Activated CD4-positive, alpha-beta T cell treated with anti-CD3 and anti-CD28 coated beads, Interleukin-2, amount 10 ng/mL, durations not matched to agents 7 days and 5 days (primary cell): Measurements from ENCODE around the gene ZC3H11A. TPM values are rescaled to one million over a fixed set of nuclear protein-coding genes. Genes with fewer than 3 reads are reported as not detected.
"Not testable (repeated sequence)": the region's sequence is repeated elsewhere in the genome, so short reads cannot be mapped to it uniquely, and the experiment has no call there.

Source experiments
- CTCF ChIA-PET: fragments of 350-600 bp; sonication (Branson Sonifier 250); formaldehyde crosslinking; loops from one replicate; lab custom pipeline; 2021; ENCODE audit warnings: antibody characterized with exemption; lab: Charles Lee
- POLR2A ChIA-PET: fragments of 350-600 bp; sonication (Branson Sonifier 250); formaldehyde crosslinking; loops from one replicate; lab custom pipeline; 2021; ENCODE audit warnings: antibody characterized with exemption; lab: Charles Lee
- DNase-seq: peaks from one replicate; pipeline ENCODE4 v3.0.0-alpha.2; 2020
- H3K27ac Mint-ChIP-seq: one replicate; pipeline ENCODE4 v1.8.0; 2021; ENCODE audit warnings: mild to moderate bottlenecking, moderate library complexity, mixed read lengths
- H3K27me3 Mint-ChIP-seq: one replicate; pipeline ENCODE4 v1.8.0; 2021; ENCODE audit warnings: mixed read lengths
- H3K36me3 Mint-ChIP-seq: one replicate; pipeline ENCODE4 v1.8.0; 2021; ENCODE audit warnings: low read depth, mixed read lengths
- H3K4me1 Mint-ChIP-seq: one replicate; pipeline ENCODE4 v1.8.0; 2021; ENCODE audit warnings: mixed read lengths
- H3K4me3 Mint-ChIP-seq: one replicate; pipeline ENCODE4 v1.8.0; 2021; ENCODE audit warnings: mild to moderate bottlenecking, moderate library complexity, mixed read lengths
- H3K9me3 Mint-ChIP-seq: one replicate; pipeline ENCODE4 v1.8.0; 2021; ENCODE audit warnings: mixed read lengths
- total RNA-seq, 2 experiments: library from RNA; stranded (reverse); gene quantifications; one replicate each; pipeline ENCODE4 v1.2.3, GENCODE V29; 2021

Gene ZC3H11A
- total RNA-seq, 2 experiments from 2014 or later = 83.6 to 97.8 TPM

DNA sequence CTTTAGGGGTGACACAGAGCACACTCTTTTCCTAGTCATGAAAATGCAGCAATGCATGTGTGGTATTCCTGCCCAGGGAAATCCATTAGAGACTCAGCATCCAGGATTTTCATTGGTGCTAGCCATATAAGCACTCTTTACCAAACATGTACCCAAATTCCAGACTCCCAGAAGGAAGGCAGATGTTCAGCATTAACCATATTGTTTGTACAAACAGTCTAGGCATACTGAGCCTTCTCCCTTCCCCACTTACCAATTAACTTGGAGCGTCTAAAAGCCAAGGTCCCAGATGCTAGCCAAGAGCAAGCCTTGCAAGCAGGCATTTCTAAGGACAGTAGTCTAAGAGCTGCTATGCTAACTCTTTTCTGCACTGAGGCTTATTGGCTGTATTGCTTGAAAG, 27.9 kb downstream of the ZC3H11A start:
- Mint-ChIP-seq H3K4me1 (peaks cover 15% of the 10 kb centered on the region), H3K27me3 (no peaks in the 10 kb centered on the region), H3K9me3 (no peaks in the 10 kb centered on the region), H3K36me3 (peaks cover 59% of the 10 kb centered on the region), H3K4me3 (no peak overlapping the region), H3K27ac (no peak overlapping the region)
- POLR2A ChIA-PET = interaction anchor here (0.6 kb wide), 1 partner anchor 58 kb away, joined by 3 read pairs; no protein-coding TSS in a partner anchor
- CTCF ChIA-PET = interaction anchor here (0.8 to 1.0 kb wide), 2 partner anchors 10 to 13 kb away, joined by 3 read pairs; no protein-coding TSS in a partner anchor
- no peak for DNase-seq

DNA sequence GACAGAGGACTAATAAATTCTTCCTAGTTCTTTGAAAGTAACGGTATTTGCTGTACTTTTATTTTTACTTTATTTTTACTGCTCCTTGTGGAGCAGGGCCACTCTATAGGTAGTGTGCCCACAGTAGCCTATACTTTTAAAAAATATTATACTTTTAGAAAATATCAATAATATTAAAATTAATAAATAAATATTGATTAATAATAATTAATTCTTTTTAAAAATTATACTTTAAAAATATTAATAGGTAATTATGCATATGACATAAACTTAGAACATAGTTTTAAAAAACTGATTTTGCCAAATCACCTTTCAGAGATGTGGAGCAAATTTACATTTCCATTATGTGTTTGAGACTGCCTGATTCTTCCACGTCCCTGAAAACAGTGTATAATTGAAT, 30.8 kb downstream of the ZC3H11A start:
- H3K36me3 Mint-ChIP-seq = peaks cover 65% of the 10 kb centered on the region
- ChIA-PET CTCF (interaction anchor here (0.7 kb wide), 1 partner anchor 836 kb away, joined by 3 read pairs; no protein-coding TSS in a partner anchor), POLR2A (no interaction called here)
- no peaks in the 10 kb centered on the region for H3K9me3 Mint-ChIP-seq
- no peak for DNase-seq
- peaks cover 15% of the 10 kb centered on the region for H3K4me1 Mint-ChIP-seq
- no peaks in the 10 kb centered on the region for H3K27me3 Mint-ChIP-seq
- H3K4me3 Mint-ChIP-seq = no peak overlapping the region
- H3K27ac Mint-ChIP-seq = no peak overlapping the region

DNA sequence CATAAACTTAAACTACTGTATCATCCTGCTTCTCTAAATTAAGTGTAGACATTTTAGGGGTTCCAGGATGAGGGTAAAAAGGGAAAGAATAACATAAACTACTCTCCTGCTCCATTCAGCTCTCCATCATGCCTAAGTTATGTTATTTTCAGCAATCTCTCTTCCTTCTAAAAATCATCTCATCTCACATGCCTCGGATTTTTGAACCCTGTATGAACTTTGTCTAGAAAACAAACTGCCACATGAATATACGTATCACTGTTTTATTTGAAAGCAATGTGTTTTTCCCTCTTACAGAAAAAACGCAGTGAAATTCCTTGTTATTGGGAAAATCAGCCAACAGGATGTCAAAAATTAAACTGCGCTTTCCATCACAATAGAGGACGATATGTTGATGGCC, 32.6 kb downstream of the ZC3H11A start:
- H3K27ac Mint-ChIP-seq = no peak overlapping the region
- POLR2A ChIA-PET = no interaction called here

DNA sequence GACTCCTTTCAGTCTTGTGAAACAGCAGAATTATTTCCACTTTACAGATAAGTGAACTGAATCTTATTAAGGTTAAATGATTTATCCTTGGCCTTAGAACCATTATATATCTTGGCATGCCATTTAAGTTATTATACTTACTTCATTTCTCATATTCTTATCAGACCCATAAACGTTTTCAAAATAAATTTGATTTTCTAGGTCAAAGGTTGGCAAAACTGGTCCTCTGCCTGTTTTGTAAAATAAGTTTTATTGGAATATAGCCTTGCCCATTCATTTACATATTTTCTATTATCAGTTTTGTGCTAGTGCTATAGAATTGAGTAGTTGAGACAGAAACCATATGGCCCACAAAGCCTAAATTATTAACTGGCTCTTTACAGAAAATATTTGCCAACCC, 33.1 kb downstream of the ZC3H11A start:
- Mint-ChIP-seq H3K4me1 (peaks cover 11% of the 10 kb centered on the region), H3K9me3 (no peaks in the 10 kb centered on the region), H3K27me3 (no peaks in the 10 kb centered on the region), H3K36me3 (peaks cover 60% of the 10 kb centered on the region), H3K27ac (no peak overlapping the region), H3K4me3 (no peak overlapping the region)
- no peak for DNase-seq
- POLR2A ChIA-PET = no interaction called here
- CTCF ChIA-PET = no interaction called here

More for the DNA sequence above, 32.6 kb downstream of the ZC3H11A start:
- peaks cover 11% of the 10 kb centered on the region for H3K4me1 Mint-ChIP-seq
- CTCF ChIA-PET = interaction anchor here (1.6 kb wide), 1 partner anchor 17 kb away, joined by 5 read pairs; no protein-coding TSS in a partner anchor
- no peaks in the 10 kb centered on the region for H3K9me3 Mint-ChIP-seq
- peaks cover 59% of the 10 kb centered on the region for H3K36me3 Mint-ChIP-seq
- H3K4me3 Mint-ChIP-seq = no peak overlapping the region
- no peak for DNase-seq
- no peaks in the 10 kb centered on the region for H3K27me3 Mint-ChIP-seq

DNA sequence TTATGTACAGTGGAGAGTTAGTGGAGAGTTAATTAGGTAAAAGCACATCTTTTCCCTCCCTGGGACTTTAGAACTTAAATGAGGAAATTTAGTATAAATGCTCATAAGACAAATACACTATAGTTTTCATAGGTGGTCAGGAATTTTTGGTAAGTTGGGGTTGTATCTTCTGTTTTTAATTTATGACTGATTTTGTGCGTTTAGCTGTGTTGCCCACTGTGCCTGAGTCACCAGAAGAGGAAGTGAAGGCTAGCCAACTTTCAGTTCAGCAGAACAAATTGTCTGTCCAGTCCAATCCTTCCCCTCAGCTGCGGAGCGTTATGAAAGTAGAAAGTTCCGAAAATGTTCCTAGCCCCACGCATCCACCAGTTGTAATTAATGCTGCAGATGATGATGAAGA, 33.8 kb downstream of the ZC3H11A start:
- H3K36me3 Mint-ChIP-seq = peaks cover 61% of the 10 kb centered on the region
- peaks cover 10% of the 10 kb centered on the region for H3K4me1 Mint-ChIP-seq
- H3K27ac Mint-ChIP-seq, POLR2A ChIA-PET, H3K9me3 Mint-ChIP-seq, CTCF ChIA-PET, H3K4me3 Mint-ChIP-seq, H3K27me3 Mint-ChIP-seq, DNase-seq: not testable (repeated sequence)

DNA sequence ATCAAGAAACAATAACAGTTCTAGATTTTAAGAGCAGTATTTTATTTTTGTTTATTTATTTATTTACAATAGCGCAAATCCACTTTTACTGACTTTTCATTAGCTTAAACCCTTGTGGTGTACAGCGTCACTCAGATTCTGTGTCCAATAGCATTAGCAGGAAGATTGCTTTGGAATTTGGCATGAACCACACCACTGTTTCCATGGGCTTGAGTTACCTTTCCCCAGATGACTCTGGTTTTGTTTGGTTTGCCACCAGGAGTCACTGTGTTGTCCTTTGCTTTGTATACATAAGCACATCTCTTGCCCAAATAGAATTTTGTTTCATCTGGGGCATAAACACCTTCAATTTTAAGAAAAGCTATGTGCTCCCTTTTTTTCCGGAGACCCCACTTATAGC, 40.1 kb downstream of the ZC3H11A start:
- H3K27me3 Mint-ChIP-seq = no peaks in the 10 kb centered on the region
- no peaks in the 10 kb centered on the region for H3K4me1 Mint-ChIP-seq
- H3K27ac Mint-ChIP-seq = no peak overlapping the region
- DNase-seq = no peak
- H3K36me3 Mint-ChIP-seq = peaks cover 52% of the 10 kb centered on the region
- ChIA-PET POLR2A (no interaction called here), CTCF (interaction anchor here (0.9 to 1.3 kb wide), 3 partner anchors 13 to 23 kb away, joined by 3 to 5 read pairs (median 4); no protein-coding TSS in a partner anchor)
- no peaks in the 10 kb centered on the region for H3K9me3 Mint-ChIP-seq
- H3K4me3 Mint-ChIP-seq = no peak overlapping the region

DNA sequence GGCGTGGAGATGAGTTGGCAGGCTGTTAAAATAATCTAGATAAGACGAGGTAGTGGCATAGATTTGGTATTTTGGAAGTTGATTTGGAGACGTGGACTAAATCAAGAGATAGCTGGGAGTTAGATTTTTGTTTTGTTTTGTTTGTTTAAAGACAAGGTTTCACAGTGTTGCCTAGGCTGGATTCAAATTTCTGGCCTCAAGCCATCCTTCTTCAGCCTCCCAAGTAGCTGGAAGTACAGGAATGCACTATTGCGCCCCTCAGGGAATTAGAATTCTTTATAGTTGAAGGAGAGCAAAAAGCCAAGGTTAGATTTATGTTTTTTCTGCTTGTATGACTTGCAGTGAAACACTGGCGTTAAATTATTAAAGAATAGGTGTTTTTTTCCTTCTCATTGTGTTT, 43.7 kb downstream of the ZC3H11A start:
- H3K4me1 Mint-ChIP-seq = no peaks in the 10 kb centered on the region
- CTCF ChIA-PET = no interaction called here

DNA sequence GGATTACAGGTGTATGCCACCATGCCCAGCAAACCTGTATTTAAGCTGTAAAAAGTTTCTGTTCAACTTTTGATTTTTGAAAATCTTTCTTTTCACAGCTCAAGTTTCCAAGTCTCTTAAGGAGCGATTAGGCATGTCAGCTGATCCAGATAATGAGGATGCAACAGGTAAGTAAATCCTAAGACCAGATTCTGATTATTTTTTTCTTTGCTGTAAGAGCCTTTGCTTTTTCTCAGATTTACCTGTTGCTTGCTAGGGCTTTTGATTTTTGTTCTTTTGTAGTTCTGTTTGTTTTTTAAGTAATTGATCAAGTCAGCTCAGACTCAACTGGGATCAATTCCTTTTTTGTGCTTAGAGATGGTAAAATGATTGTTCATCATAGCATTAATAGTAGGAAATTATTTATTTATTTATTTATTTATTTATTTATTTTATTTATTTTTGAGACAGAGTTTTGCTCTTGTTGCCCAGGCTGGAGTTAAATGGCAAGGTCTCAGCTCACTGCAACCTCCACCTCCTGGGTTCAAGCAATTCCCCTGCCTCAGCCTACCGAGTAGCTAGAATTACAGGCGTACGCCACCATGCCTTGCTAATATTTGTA, 44.9 kb downstream of the ZC3H11A start:
- no peaks in the 10 kb centered on the region for H3K4me1 Mint-ChIP-seq
- H3K4me3 Mint-ChIP-seq = no peak overlapping the region
- H3K27me3 Mint-ChIP-seq = no peaks in the 10 kb centered on the region
- no peaks in the 10 kb centered on the region for H3K9me3 Mint-ChIP-seq
- H3K36me3 Mint-ChIP-seq = peaks cover 61% of the 10 kb centered on the region
- no peak for DNase-seq
- ChIA-PET CTCF (interaction anchor here (1.2 kb wide), 1 partner anchor 9 kb away, joined by 3 read pairs; no protein-coding TSS in a partner anchor), POLR2A (no interaction called here)
- H3K27ac Mint-ChIP-seq = no peak overlapping the region

More for the DNA sequence above, 43.7 kb downstream of the ZC3H11A start:
- Mint-ChIP-seq H3K4me3 (no peak overlapping the region), H3K27me3 (no peaks in the 10 kb centered on the region), H3K9me3 (no peaks in the 10 kb centered on the region), H3K27ac (no peak overlapping the region), H3K36me3 (peaks cover 62% of the 10 kb centered on the region)
- DNase-seq = no peak
- POLR2A ChIA-PET = no interaction called here

DNA sequence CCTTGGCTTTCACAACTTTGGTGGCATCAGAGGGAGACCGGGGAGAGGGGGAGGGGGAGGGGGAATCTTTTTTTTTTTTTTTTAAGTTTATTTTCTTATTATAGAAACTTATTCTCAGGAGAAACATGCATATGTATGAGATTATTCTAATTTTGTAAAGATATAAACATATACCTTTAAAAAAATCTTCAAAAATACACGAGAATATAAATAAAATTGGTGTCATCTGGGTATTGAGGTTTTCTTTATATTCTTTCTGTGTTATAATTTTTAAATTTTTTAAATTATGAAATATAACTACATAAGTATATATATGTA, 47.1 kb downstream of the ZC3H11A start:
- Mint-ChIP-seq H3K27ac (no peak overlapping the region), H3K4me1 (no peaks in the 10 kb centered on the region), H3K36me3 (peaks cover 63% of the 10 kb centered on the region), H3K4me3 (no peak overlapping the region), H3K9me3 (no peaks in the 10 kb centered on the region), H3K27me3 (no peaks in the 10 kb centered on the region)
- DNase-seq = no peak
- POLR2A ChIA-PET = no interaction called here
- CTCF ChIA-PET = no interaction called here

DNA sequence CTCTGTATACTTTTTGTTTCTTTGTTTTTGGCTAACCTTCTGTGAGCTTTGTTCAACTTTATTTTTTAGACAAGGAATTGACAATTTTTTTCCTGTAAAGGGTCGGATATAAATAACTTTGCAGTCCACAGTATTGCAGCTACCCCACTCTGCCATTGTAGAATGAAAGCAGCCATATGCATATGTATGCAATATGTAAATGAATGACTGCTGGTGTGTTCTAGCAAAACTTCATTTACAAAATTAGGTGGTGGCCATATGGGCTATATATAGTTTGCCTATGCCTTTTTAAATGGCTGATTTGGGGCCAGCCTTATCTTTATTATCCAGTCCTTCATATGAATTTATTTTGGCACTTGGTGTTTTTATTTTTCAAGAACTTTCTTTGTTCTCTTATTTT, 48.0 kb downstream of the ZC3H11A start:
- no peak for DNase-seq
- Mint-ChIP-seq H3K27ac (no peak overlapping the region), H3K4me3 (no peak overlapping the region), H3K27me3 (no peaks in the 10 kb centered on the region), H3K4me1 (no peaks in the 10 kb centered on the region), H3K36me3 (peaks cover 61% of the 10 kb centered on the region), H3K9me3 (no peaks in the 10 kb centered on the region)
- POLR2A ChIA-PET = interaction anchor here (0.6 kb wide), 1 partner anchor 735 kb away, joined by 3 read pairs; no protein-coding TSS in a partner anchor
- CTCF ChIA-PET = no interaction called here

Other genes starting within 250 kb of the ZC3H11A start
- gene ATP2B4, start 168.8 kb upstream of the ZC3H11A start, total RNA-seq = 10 to 100 TPM; 77.8 to 82.4 TPM
- 10 to 100 TPM; 18.9 to 20.5 TPM for gene LAX1, start 30.4 kb upstream of the ZC3H11A start, total RNA-seq
- gene ZBED6, start within 50 bp of the ZC3H11A start, total RNA-seq = 10 to 100 TPM; 18.9 to 19.4 TPM
- gene SNRPE, start 66.0 kb downstream of the ZC3H11A start, total RNA-seq = 100 to 1,000 TPM; 153 to 187 TPM